NCI-H345 (cell line): ENCODE results near the gene PRKAG2.
"Not testable (repeated sequence)": the region's sequence is repeated elsewhere in the genome, so short reads cannot be mapped to it uniquely, and the experiment has no call there.

Experiments
- DNase-seq: peaks from one replicate; lab custom pipeline; 2025; lab: John Stamatoyannopoulos, UW

The PRKAG2 gene

GRCh38 chr7:151764056-151764920, 112.6 kb downstream of the PRKAG2 start:
- no peak for DNase-seq

- no peak for DNase-seq
Measured at GRCh38 chr7:151763420-151763984, 113.4 kb downstream of the PRKAG2 start.

GRCh38 chr7:151762583-151763245, 114.2 kb downstream of the PRKAG2 start:
- DNase-seq: no peak

- no peak for DNase-seq
Measured at GRCh38 chr7:151761957-151762356, 115.0 kb downstream of the PRKAG2 start.

GRCh38 chr7:151761231-151761630, 115.7 kb downstream of the PRKAG2 start:
- no peak for DNase-seq

- peak; percentile 67 for DNase-seq
Measured at GRCh38 chr7:151759591-151760042, 117.3 kb downstream of the PRKAG2 start.

GRCh38 chr7:151758622-151759540, 118.0 kb downstream of the PRKAG2 start:
- no peak for DNase-seq

- no peak for DNase-seq
Measured at GRCh38 chr7:151757274-151757673, 119.6 kb downstream of the PRKAG2 start.

- DNase-seq: no peak
Measured at GRCh38 chr7:151756866-151757265, 120.0 kb downstream of the PRKAG2 start.

- no peak for DNase-seq
Measured at GRCh38 chr7:151756076-151756731, 120.7 kb downstream of the PRKAG2 start.

GRCh38 chr7:151755131-151755801, 121.6 kb downstream of the PRKAG2 start:
- no peak for DNase-seq

GRCh38 chr7:151754688-151755130, 122.2 kb downstream of the PRKAG2 start:
- no peak for DNase-seq

- peak; percentile 21 for DNase-seq
Measured at GRCh38 chr7:151754142-151754590, 122.7 kb downstream of the PRKAG2 start.

- DNase-seq: no peak
Measured at GRCh38 chr7:151752816-151753595, 123.9 kb downstream of the PRKAG2 start.

- DNase-seq: no peak
Measured at GRCh38 chr7:151752037-151752436, 124.9 kb downstream of the PRKAG2 start.

GRCh38 chr7:151748733-151749132, 128.2 kb downstream of the PRKAG2 start:
- no peak for DNase-seq

GRCh38 chr7:151748021-151748420, 128.9 kb downstream of the PRKAG2 start:
- not testable (repeated sequence) for DNase-seq

- DNase-seq: no peak
Measured at GRCh38 chr7:151745706-151746105, 131.2 kb downstream of the PRKAG2 start.
